Mammary epithelial cell (primary cell): ENCODE data around the gene CCDC158.
"Not testable (repeated sequence)": the region's sequence is repeated elsewhere in the genome, so short reads cannot be mapped to it uniquely, and the experiment has no call there.

Experiments
- CTCF ChIP-seq, 2 donors: IDR thresholded peaks in 1 of 2; conservative IDR thresholded peaks in 1 of 2; 2 replicates each; pipeline ENCODE4 v1.5.1; 2011 to 2012; ENCODE audit warnings: inconsistent platforms in 2 of 2, low read length in 2 of 2, mild to moderate bottlenecking in 2 of 2, control low read depth in 1 of 2, low read depth in 1 of 2; ENCODE audit not compliant: insufficient read depth in 1 of 2; ENCODE audit errors: extremely low read depth in 1 of 2
- EZH2 ChIP-seq: IDR thresholded peaks from 2 replicates; pipeline ENCODE4 v1.6.1; 2012; ENCODE audit warnings: low read length, inconsistent platforms, borderline replicate concordance

- TF ChIP-seq CTCF (conservative IDR thresholded peaks at IDR 0.05 in 1 of 2, IDR thresholded peaks at IDR 0.05 in 1 of 2; ENCODE audit: extremely low read depth in 1 of 2, insufficient read depth in 1 of 2, low read depth in 1 of 2, low read length in 2 of 2); EZH2: not testable (repeated sequence)
Measured at GRCh38 chr4:76454073-76454472, 33.1 kb upstream of the CCDC158 start.
